ENCODE measurements around the gene LIPI.

Gene LIPI

DNA sequence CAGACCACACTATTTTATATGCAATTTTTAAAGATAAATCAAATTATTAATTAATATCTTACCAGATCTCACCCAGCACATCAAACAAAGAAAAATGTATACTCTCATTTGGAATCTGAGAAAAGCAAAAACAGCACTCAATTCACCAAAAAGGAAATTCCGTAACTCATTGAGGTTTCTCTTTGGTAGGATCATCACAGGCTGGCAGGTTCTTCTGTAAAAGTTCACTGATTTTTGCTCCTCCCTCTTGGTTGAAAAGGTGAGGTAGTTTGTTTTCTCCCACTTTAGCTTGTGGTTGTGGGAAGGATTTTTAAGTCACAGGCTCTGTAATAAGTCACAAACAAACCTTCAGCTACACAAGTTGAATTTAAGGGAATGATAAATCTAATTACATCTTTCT lies at the start of gene LIPI:
Gene LIPI (minus strand): TSS at position 218 of the 400 bp plus-strand sequence. CDS start 110 bp downstream, at position 108.
- Mint-ChIP-seq H3K27ac (no peak within 1 kb of the TSS), H3K36me3 (ENCODE audit: low read depth) (no peaks in the 10 kb centered on the region), H3K4me1 (ENCODE audit: low read depth) (no peaks in the 10 kb centered on the region), H3K4me3 (no peak within 1 kb of the TSS), H3K27me3 (ENCODE audit: low read depth) (peaks cover 5% of the 10 kb centered on the region), H3K9me3 (no peaks in the 10 kb centered on the region)
- DNase-seq (ENCODE audit: low spot score) = no peak

DNA sequence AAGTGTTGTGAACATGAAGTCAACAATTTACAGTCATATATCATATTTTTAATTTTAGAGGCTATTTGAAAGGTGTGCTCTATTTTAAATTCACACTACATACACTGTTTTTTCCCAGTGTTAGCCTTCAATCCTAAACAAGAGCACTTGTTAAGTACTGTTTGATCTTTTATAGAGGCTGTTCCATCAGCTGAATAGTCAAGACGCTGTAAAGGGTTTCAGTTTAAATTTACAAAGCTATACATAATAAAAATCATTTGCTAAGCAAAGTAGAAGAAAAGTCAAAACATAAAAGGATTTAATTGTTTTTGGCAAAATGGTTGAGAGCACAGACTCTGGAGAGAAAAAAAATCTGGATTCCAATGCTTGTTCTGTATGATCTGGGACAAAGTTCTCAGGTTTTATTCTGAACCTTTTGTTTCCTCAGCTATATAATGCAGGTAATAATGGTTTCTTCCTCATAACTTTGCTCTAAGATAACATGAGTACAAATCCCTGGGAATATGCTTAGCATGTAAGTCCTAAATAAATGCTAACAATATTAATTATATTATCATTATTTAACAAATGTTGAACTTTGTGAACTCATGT lies 49.5 kb upstream of the LIPI start:
- Mint-ChIP-seq H3K27me3 (ENCODE audit: low read depth) (peaks cover 6% of the 10 kb centered on the region), H3K27ac (no peak overlapping the region), H3K4me3 (no peak overlapping the region), H3K9me3 (no peaks in the 10 kb centered on the region), H3K36me3 (ENCODE audit: low read depth) (no peaks in the 10 kb centered on the region), H3K4me1 (ENCODE audit: low read depth) (no peaks in the 10 kb centered on the region)
- DNase-seq (ENCODE audit: low spot score) = no peak

DNA sequence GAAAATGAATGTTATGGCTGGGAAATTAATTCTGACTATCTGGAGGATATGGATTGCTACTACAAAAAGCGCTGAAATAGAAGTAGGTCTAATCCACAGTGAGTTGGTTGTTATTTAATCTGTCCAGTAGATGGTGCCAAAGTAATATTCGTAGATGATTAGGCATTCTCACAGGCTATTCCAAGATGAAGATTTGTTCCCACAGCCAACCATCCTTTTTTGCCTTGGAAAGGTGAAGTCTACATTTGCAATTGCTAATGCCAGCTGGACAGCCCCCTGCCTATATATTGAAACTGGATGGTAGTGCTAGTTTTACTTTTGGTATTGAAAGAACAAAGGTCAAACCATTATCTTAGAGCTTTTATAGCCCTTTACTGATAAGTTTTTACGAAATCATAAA lies 49.0 kb upstream of the LIPI start:
- Mint-ChIP-seq H3K27ac (no peak overlapping the region), H3K9me3 (no peaks in the 10 kb centered on the region), H3K27me3 (ENCODE audit: low read depth) (peaks cover 8% of the 10 kb centered on the region), H3K4me1 (ENCODE audit: low read depth) (no peaks in the 10 kb centered on the region), H3K4me3 (no peak overlapping the region), H3K36me3 (ENCODE audit: low read depth) (no peaks in the 10 kb centered on the region)
- no peak for DNase-seq (ENCODE audit: low spot score)

DNA sequence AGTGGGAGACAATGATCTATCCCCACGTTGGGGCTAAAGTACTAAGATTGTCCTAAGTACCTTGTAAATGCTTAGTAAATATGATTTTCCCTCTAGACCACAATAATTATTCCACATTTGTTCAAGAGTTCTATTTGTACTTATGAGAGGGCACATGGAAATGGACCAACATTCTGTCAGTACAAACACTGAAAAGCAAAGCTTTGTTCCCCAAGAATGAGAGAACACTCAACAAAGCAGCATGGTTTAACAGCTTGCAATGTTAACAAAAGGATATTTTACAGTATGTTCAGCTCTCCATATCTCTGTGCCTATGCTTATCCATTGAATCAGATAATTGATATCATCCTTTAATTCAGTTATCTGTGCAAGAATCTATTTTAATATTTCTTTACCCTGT lies 40.6 kb upstream of the LIPI start:
- no peak for DNase-seq (ENCODE audit: low spot score)
- Mint-ChIP-seq H3K9me3 (no peaks in the 10 kb centered on the region), H3K4me1 (ENCODE audit: low read depth) (peaks cover 3% of the 10 kb centered on the region), H3K27ac (no peak overlapping the region), H3K27me3 (ENCODE audit: low read depth) (peaks cover 12% of the 10 kb centered on the region), H3K4me3 (no peak overlapping the region), H3K36me3 (ENCODE audit: low read depth) (no peaks in the 10 kb centered on the region)

DNA sequence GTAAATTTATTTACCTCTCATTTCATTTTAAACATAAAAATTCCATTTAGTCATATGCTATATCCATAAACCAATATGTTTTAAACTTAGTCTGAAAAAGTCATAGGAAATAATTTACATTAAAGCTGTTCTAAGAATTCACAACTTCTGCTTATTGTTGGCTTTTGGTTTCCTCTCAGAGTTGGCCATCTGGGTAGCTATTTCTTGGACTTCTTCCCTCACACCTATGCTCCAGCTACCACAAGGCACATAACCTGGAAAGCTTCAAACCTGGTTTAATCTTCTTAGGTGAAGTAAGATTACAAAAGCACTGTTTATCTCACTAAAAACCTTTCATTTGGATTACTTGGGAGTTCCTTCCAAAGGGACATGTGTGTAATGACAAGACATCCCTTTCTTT lies 35.0 kb upstream of the LIPI start:
- no peaks in the 10 kb centered on the region for H3K9me3 Mint-ChIP-seq
- no peaks in the 10 kb centered on the region for H3K4me1 Mint-ChIP-seq (ENCODE audit: low read depth)
- H3K4me3 Mint-ChIP-seq = no peak overlapping the region
- H3K27me3 Mint-ChIP-seq (ENCODE audit: low read depth) = peaks cover 9% of the 10 kb centered on the region
- DNase-seq (ENCODE audit: low spot score) = no peak
- H3K27ac Mint-ChIP-seq = no peak overlapping the region
- H3K36me3 Mint-ChIP-seq (ENCODE audit: low read depth) = no peaks in the 10 kb centered on the region

DNA sequence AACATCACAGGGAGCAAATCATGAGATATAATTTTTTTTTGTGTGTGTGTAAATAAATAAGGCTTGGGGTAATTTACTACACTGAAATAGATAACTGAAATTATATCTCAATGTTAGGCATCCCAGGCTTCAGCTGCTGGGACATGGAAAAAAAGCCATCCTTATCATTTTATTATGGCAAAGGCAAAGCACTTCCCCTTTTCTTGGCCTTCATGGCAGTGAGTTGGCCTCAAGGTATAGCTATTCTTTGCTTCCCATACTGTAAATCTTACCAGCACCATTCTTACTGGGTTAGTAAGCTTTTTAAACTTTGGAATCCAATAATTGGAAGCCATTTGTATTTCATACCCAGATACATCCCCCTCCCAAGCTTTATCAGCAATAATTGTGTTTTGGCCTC lies 34.2 kb upstream of the LIPI start:
- DNase-seq (ENCODE audit: low spot score) = no peak
- H3K36me3 Mint-ChIP-seq (ENCODE audit: low read depth) = no peaks in the 10 kb centered on the region
- H3K9me3 Mint-ChIP-seq = no peaks in the 10 kb centered on the region
- no peak overlapping the region for H3K4me3 Mint-ChIP-seq
- H3K27me3 Mint-ChIP-seq (ENCODE audit: low read depth) = peaks cover 7% of the 10 kb centered on the region
- H3K27ac Mint-ChIP-seq = no peak overlapping the region
- H3K4me1 Mint-ChIP-seq (ENCODE audit: low read depth) = no peaks in the 10 kb centered on the region

DNA sequence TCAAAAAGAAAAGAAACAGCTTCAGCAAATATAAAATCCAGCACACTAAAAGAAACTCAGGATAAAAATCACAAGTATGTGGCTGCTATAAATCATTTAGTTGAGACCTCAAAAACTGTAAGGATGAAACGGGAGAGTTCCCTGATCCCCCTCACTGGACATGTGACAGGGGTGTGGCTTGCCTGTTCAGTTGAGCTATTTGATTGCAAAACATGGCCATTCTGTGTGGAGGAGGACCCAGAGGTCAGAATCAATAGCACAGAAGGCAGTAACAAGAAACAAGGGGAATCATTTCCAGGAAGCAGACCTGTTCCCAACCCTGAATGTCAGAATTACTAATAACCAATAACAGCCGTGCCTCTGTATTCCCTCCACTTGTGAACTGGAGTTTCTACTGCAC lies 33.1 kb upstream of the LIPI start:
- Mint-ChIP-seq H3K4me3 (no peak overlapping the region), H3K27ac (no peak overlapping the region), H3K36me3 (ENCODE audit: low read depth) (no peaks in the 10 kb centered on the region), H3K9me3 (no peaks in the 10 kb centered on the region), H3K4me1 (ENCODE audit: low read depth) (no peaks in the 10 kb centered on the region), H3K27me3 (ENCODE audit: low read depth) (peaks cover 4% of the 10 kb centered on the region)
- no peak for DNase-seq (ENCODE audit: low spot score)

DNA sequence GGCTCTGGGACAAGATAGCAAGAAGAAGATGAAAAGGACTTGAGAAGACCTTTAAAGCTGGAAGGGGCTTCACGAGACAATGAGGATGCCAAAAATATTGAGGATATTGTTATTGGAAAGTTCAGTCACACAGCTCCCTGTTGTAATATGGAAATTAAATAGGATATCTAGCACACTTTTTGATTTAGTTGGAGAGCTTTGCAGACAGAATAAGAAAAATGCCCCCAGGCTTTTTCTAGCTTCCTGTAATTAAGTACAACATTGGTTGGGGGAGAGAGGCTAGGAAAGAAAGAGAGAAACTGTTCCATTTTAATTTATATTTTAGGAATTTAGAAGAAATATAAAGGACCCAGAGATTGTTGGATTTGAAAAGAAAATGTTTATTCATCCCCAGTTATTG lies 32.7 kb upstream of the LIPI start:
- H3K9me3 Mint-ChIP-seq = no peaks in the 10 kb centered on the region
- H3K27ac Mint-ChIP-seq = no peak overlapping the region
- no peaks in the 10 kb centered on the region for H3K4me1 Mint-ChIP-seq (ENCODE audit: low read depth)
- no peak for DNase-seq (ENCODE audit: low spot score)
- no peaks in the 10 kb centered on the region for H3K36me3 Mint-ChIP-seq (ENCODE audit: low read depth)
- no peak overlapping the region for H3K4me3 Mint-ChIP-seq
- H3K27me3 Mint-ChIP-seq (ENCODE audit: low read depth) = peaks cover 4% of the 10 kb centered on the region

DNA sequence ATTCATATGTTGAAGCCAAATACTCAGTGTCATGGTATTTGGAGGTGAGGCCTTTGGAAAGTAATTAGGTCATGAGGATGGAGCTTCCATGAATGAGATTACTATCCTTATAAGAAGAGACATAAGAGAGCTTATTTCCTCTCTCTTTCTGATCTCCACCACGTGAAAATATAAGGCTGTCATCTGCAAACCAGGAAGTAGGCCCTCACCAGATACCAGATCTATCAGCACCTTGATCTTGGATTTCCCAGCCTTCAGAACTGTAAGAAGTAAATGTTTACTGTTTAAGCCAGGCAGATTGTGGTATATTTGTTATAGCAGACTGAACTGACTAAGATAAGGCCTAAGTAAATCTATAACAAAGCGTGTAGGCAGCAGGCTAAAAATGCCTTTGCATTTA lies 30.5 kb upstream of the LIPI start:
- H3K27me3 Mint-ChIP-seq (ENCODE audit: low read depth) = no peaks in the 10 kb centered on the region
- no peaks in the 10 kb centered on the region for H3K4me1 Mint-ChIP-seq (ENCODE audit: low read depth)
- no peak overlapping the region for H3K4me3 Mint-ChIP-seq
- H3K27ac Mint-ChIP-seq = no peak overlapping the region
- DNase-seq (ENCODE audit: low spot score) = no peak
- no peaks in the 10 kb centered on the region for H3K36me3 Mint-ChIP-seq (ENCODE audit: low read depth)
- H3K9me3 Mint-ChIP-seq = no peaks in the 10 kb centered on the region

DNA sequence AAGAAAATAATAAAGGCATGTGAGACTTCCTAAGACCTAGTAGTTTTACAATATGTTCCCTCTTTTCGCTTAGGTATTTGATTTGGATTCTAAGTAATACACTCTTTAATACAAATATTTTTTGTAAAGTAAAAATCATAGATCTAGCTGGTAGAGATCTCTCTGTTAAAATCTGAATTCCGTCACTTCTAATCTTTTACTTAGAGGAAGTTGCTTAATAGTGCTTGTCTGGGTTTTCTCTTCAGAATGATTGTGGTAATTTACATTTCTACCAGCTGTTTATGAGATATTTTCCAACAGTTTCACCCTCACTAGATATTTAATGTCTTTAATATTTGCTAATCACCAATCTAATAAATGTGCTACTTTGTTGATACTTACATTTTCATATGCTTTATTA lies 28.5 kb upstream of the LIPI start:
- Mint-ChIP-seq H3K36me3 (ENCODE audit: low read depth) (no peaks in the 10 kb centered on the region), H3K27me3 (ENCODE audit: low read depth) (no peaks in the 10 kb centered on the region), H3K27ac (no peak overlapping the region), H3K4me1 (ENCODE audit: low read depth) (no peaks in the 10 kb centered on the region), H3K9me3 (no peaks in the 10 kb centered on the region), H3K4me3 (no peak overlapping the region)
- DNase-seq (ENCODE audit: low spot score) = no peak

DNA sequence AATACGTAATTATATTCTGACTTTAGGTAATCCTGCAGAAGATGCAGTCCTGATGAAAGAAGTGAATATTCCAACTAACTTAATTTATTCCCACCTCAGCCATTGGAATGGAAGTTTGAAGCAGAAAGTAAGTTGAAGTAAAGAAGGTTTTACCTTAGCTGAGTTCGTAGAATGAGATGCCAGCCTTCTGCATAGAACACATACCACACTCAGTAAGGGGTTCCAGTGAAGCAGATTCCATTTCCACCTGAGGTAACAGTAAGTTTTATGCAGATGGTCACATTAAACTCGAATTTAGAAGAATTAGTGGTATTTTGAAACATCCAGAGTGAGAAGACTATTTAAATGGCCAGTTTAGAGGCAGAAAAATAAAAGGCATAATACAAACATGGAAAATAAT lies 25.4 kb upstream of the LIPI start:
- no peak for DNase-seq (ENCODE audit: low spot score)
- Mint-ChIP-seq H3K36me3 (ENCODE audit: low read depth) (no peaks in the 10 kb centered on the region), H3K27ac (no peak overlapping the region), H3K4me3 (no peak overlapping the region), H3K27me3 (ENCODE audit: low read depth) (no peaks in the 10 kb centered on the region), H3K9me3 (no peaks in the 10 kb centered on the region), H3K4me1 (ENCODE audit: low read depth) (no peaks in the 10 kb centered on the region)

DNA sequence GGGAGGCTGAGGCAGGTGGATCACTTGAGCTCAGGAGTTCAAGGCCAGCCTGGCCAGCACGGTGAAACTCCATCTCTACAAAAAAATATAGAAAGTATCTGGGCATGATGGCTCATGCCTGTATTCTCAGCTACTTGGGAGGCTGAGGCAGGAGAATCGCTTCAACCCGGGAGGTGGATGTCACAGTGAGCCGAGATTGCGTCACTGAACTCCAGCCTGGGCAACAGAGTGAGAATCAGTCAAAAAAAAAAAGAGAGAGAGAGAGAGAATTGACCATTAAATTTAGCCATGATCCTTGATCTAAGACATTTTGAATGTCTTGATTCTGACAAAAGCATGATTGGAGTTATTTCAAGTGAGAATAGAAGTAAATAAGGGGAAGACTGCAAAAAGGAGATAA lies 24.3 kb upstream of the LIPI start:
- Mint-ChIP-seq H3K4me3 (no peak overlapping the region), H3K27me3 (ENCODE audit: low read depth) (no peaks in the 10 kb centered on the region), H3K36me3 (ENCODE audit: low read depth) (no peaks in the 10 kb centered on the region), H3K9me3 (no peaks in the 10 kb centered on the region), H3K27ac (no peak overlapping the region), H3K4me1 (ENCODE audit: low read depth) (no peaks in the 10 kb centered on the region)
- DNase-seq (ENCODE audit: low spot score) = no peak

DNA sequence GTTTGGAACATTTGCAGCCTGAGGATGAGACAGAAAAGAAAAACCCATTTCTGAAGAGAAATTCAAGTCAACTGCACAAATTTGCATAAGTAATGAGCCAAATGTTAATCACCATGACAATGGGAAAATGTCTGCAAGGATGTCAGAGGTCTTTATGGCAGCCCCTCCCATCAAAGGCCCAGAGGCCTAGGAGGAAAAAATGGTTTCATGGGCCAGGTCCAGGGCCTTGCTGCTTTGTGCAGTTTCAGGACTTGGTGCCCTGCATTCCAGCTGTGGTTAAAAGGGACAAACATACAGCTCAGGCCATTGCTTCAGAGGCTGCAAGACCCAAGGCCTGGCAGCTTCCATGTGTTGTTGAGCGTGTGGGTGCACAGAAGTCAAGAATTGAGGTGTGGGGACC lies 18.6 kb upstream of the LIPI start:
- no peak for DNase-seq (ENCODE audit: low spot score)
- Mint-ChIP-seq H3K4me3 (no peak overlapping the region), H3K27me3 (ENCODE audit: low read depth) (no peaks in the 10 kb centered on the region), H3K9me3 (peaks cover 9% of the 10 kb centered on the region), H3K27ac (no peak overlapping the region), H3K36me3 (ENCODE audit: low read depth) (no peaks in the 10 kb centered on the region), H3K4me1 (ENCODE audit: low read depth) (no peaks in the 10 kb centered on the region)

DNA sequence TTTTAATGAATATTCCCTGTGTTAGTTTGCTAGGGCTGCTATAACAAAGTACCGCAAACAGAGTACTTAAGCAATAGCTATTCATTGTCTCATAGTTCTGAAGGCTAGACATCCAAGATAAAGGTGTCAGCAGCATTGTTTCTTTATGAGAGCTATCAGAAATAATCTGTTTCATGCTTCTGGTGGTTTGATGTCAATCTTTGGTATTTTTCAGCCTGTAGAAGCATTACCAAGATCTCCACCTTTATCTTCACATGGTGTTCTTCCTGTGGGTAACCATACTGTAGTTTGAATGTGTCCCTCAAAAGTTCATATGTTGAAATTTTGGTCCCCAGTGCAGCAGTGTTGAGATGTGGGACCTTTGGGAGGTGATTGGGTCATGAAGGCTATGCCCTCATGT lies 12.6 kb upstream of the LIPI start:
- Mint-ChIP-seq H3K27me3 (ENCODE audit: low read depth) (no peaks in the 10 kb centered on the region), H3K9me3 (no peaks in the 10 kb centered on the region), H3K4me3 (no peak overlapping the region), H3K4me1 (ENCODE audit: low read depth) (peaks cover 2% of the 10 kb centered on the region), H3K27ac (no peak overlapping the region), H3K36me3 (ENCODE audit: low read depth) (no peaks in the 10 kb centered on the region)
- DNase-seq (ENCODE audit: low spot score) = no peak

DNA sequence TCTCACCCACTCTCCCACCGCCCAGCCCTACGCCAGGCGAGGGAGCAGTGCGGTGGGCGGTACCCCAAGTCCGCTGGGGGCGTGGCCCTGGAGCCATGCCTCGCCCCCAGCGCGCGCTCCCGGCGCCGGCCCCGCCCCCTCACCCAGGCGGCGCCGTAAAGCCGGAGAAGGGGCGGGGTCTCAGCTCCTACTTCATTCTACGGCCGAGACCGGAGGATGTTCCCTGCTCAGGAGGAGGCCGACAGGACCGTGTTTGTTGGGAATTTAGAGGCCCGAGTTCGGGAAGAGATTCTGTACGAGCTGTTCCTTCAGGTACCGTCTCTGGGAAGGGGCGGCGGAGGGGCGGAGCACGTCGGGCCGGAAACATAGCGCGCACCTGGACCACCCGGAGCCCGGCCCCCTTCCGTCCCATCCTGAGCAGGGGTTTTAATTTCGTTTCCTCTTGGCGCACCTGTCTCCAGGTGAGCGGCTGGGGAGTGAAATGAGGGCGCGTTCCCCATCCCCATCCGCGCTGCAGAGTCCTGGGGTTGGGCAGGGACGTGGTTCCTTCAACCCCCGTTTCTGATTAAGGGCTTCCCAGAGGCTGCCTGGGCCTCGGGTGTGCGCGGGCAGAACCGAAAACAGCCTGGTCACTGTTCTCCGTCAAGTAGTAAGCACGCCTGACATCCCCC lies 5.4 kb upstream of the LIPI start, which contains the start of gene RBM11:
Gene RBM11 (plus strand): TSS at position 187 of the 671 bp plus-strand sequence. CDS start 30 bp downstream, at position 217.
- Mint-ChIP-seq H3K36me3 (ENCODE audit: low read depth) (no peaks in the 10 kb centered on the region), H3K27me3 (ENCODE audit: low read depth) (peaks cover 3% of the 10 kb centered on the region), H3K9me3 (no peaks in the 10 kb centered on the region), H3K4me1 (ENCODE audit: low read depth) (peaks cover 2% of the 10 kb centered on the region), H3K4me3 (peak within 1 kb of the TSS; percentile 82), H3K27ac (no peak within 1 kb of the TSS)
- peak; percentile 72 for DNase-seq (ENCODE audit: low spot score)

Measured in T-helper 2 cell treated with Interferon-gamma antibody and Interleukin-4, amounts not matched to agents 5 μg/mL and 100 μg/mL, for 36 hours (primary cell).